ENCODE data around the gene GATA6. TPM values are rescaled to one million over a fixed set of nuclear protein-coding genes. Genes with fewer than 3 reads are reported as not detected.

The GATA6 gene
- total and polyA plus RNA-seq, 2 donors (not counting 1 experiment from before 2014, with no cell fraction given) = 1.4 to 6.3 TPM

DNA sequence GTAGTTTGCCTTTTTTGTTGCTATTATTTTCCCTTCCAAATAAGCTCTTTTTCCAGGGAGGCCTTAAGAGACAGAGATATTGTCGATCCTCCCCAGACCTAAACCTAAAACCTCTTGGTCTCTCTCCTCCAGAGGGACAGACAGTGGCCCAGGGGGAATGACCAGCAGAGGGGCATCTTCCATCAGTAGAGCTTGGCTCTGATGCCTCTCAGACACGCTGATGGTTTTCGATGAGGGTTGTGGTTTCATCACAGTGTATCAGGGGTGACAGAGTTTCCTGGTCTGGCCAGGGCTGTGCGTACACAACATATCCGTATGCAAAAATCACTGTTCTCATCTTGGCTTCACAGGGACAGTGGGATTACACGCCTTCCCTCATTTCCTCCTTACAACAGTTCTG lies 68.6 kb downstream of the GATA6 start:
- no peak overlapping the region for H3K4me2 ChIP-seq (ENCODE audit: extremely low read depth, insufficient read depth, low read length)
- TF ChIP-seq, protein P1, sequence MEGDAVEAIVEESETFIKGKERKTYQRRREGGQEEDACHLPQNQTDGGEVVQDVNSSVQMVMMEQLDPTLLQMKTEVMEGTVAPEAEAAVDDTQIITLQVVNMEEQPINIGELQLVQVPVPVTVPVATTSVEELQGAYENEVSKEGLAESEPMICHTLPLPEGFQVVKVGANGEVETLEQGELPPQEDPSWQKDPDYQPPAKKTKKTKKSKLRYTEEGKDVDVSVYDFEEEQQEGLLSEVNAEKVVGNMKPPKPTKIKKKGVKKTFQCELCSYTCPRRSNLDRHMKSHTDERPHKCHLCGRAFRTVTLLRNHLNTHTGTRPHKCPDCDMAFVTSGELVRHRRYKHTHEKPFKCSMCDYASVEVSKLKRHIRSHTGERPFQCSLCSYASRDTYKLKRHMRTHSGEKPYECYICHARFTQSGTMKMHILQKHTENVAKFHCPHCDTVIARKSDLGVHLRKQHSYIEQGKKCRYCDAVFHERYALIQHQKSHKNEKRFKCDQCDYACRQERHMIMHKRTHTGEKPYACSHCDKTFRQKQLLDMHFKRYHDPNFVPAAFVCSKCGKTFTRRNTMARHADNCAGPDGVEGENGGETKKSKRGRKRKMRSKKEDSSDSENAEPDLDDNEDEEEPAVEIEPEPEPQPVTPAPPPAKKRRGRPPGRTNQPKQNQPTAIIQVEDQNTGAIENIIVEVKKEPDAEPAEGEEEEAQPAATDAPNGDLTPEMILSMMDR (conservative IDR thresholded peaks at IDR 0.05 in 1 of 2, IDR thresholded peaks at IDR 0.05 in 1 of 2; ENCODE audit: low read depth in 1 of 2, low read length in 2 of 2) = no peak
- TF ChIP-seq EZH2 (IDR thresholded peaks at IDR 0.05; ENCODE audit: low read length, missing control alignments) = no peak

DNA sequence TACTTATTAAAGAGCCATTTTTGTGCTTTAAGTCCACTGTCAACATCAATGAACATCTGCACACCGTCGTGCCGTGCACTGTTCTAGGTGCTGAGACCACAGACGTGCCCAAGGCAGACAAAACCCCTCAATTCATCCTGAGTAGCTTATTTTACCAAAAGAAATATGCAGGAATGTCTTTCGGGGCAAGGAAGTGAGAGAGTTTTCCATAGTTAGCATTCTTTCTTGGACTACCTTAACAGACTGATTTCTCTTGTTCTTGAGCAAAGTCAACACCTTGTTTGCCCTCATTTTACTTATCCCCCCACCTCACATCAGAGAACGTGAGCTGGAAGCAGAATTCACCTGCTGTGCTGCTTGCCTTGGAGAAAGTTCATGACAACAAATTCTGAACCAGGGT lies 69.3 kb downstream of the GATA6 start:
- TF ChIP-seq, protein P1 (conservative IDR thresholded peaks at IDR 0.05 in 1 of 2, IDR thresholded peaks at IDR 0.05 in 1 of 2; ENCODE audit: low read depth in 1 of 2, low read length in 2 of 2) = no peak
- no peak for TF ChIP-seq EZH2 (IDR thresholded peaks at IDR 0.05; ENCODE audit: low read length, missing control alignments)
- no peaks in the 10 kb centered on the region for H3K79me2 ChIP-seq (ENCODE audit: control insufficient read depth, insufficient read depth, low read length)

More for the DNA sequence above, 68.6 kb downstream of the GATA6 start:
- Histone ChIP-seq H3K4me3 (replicated peaks in 1 of 4; ENCODE audit: control extremely low read depth in 1 of 4, insufficient read depth in 1 of 4, low read depth in 3 of 4, low read length in 4 of 4) (no peak overlapping the region), H3K27me3 (ENCODE audit: control insufficient read depth, insufficient read depth, low read length) (no peaks in the 10 kb centered on the region), H3K9me3 (ENCODE audit: control insufficient read depth, insufficient read depth, low read depth, low read length) (no peaks in the 10 kb centered on the region), H4K20me1 (ENCODE audit: control insufficient read depth, extremely low read depth, insufficient read depth, low read length) (no peaks in the 10 kb centered on the region), H3K9ac (ENCODE audit: insufficient read depth, low read length) (no peak overlapping the region), H3K27ac (ENCODE audit: insufficient read depth, low read length) (no peak overlapping the region), H3K36me3 (ENCODE audit: control insufficient read depth, insufficient read depth, low read length) (no peaks in the 10 kb centered on the region), H2AFZ (ENCODE audit: low read length) (no peak overlapping the region), H3K4me1 (ENCODE audit: control insufficient read depth, extremely low read depth, insufficient read depth, low read length) (no peaks in the 10 kb centered on the region), H3K79me2 (ENCODE audit: control insufficient read depth, insufficient read depth, low read length) (no peaks in the 10 kb centered on the region)
- DNase-seq (ENCODE audit: low read depth in 2 of 2) = no peak

DNA sequence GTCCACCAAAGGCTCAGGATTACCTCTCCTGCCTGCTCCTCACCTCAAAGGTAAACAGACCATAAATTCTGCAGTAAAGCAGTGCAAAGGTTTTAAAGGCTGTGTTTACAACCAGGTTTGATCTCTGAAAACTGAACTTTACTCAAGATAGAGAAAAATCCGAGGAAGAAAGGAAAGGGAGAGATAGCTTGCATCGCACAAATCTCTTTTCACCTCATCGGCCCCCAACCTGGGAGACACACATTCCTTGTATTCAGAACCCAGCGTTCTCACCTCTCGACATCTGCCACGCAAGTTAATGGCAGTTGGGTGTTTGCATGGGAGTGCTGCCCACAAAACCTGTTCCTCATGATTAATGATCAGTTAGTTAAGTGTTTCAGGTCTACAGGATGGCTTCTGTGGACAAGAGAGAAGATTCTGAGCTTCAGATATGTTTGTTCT lies 72.6 kb downstream of the GATA6 start:
- Histone ChIP-seq H3K27me3 (ENCODE audit: control insufficient read depth, insufficient read depth, low read length) (peaks cover 3% of the 10 kb centered on the region), H4K20me1 (ENCODE audit: control insufficient read depth, extremely low read depth, insufficient read depth, low read length) (no peaks in the 10 kb centered on the region), H3K9ac (ENCODE audit: insufficient read depth, low read length) (no peak overlapping the region), H3K79me2 (ENCODE audit: control insufficient read depth, insufficient read depth, low read length) (no peaks in the 10 kb centered on the region), H2AFZ (ENCODE audit: low read length) (no peak overlapping the region), H3K27ac (ENCODE audit: insufficient read depth, low read length) (no peak overlapping the region), H3K36me3 (ENCODE audit: control insufficient read depth, insufficient read depth, low read length) (no peaks in the 10 kb centered on the region), H3K4me1 (ENCODE audit: control insufficient read depth, extremely low read depth, insufficient read depth, low read length) (no peaks in the 10 kb centered on the region), H3K4me2 (ENCODE audit: extremely low read depth, insufficient read depth, low read length) (no peak overlapping the region), H3K4me3 (replicated peaks in 1 of 4; ENCODE audit: control extremely low read depth in 1 of 4, insufficient read depth in 1 of 4, low read depth in 3 of 4, low read length in 4 of 4) (no peak overlapping the region), H3K9me3 (ENCODE audit: control insufficient read depth, insufficient read depth, low read depth, low read length) (no peaks in the 10 kb centered on the region)
- TF ChIP-seq EZH2 (IDR thresholded peaks at IDR 0.05; ENCODE audit: low read length, missing control alignments) = no peak
- TF ChIP-seq, protein P1 (conservative IDR thresholded peaks at IDR 0.05 in 1 of 2, IDR thresholded peaks at IDR 0.05 in 1 of 2; ENCODE audit: low read depth in 1 of 2, low read length in 2 of 2) = no peak
- no peak for DNase-seq (ENCODE audit: low read depth in 2 of 2)

More for the DNA sequence above, 69.3 kb downstream of the GATA6 start:
- Histone ChIP-seq H3K4me1 (ENCODE audit: control insufficient read depth, extremely low read depth, insufficient read depth, low read length) (no peaks in the 10 kb centered on the region), H3K4me3 (replicated peaks in 1 of 4; ENCODE audit: control extremely low read depth in 1 of 4, insufficient read depth in 1 of 4, low read depth in 3 of 4, low read length in 4 of 4) (no peak overlapping the region), H3K9me3 (ENCODE audit: control insufficient read depth, insufficient read depth, low read depth, low read length) (no peaks in the 10 kb centered on the region), H3K4me2 (ENCODE audit: extremely low read depth, insufficient read depth, low read length) (no peak overlapping the region), H3K27me3 (ENCODE audit: control insufficient read depth, insufficient read depth, low read length) (no peaks in the 10 kb centered on the region), H3K9ac (ENCODE audit: insufficient read depth, low read length) (no peak overlapping the region), H2AFZ (ENCODE audit: low read length) (no peak overlapping the region), H4K20me1 (ENCODE audit: control insufficient read depth, extremely low read depth, insufficient read depth, low read length) (no peaks in the 10 kb centered on the region), H3K27ac (ENCODE audit: insufficient read depth, low read length) (no peak overlapping the region), H3K36me3 (ENCODE audit: control insufficient read depth, insufficient read depth, low read length) (no peaks in the 10 kb centered on the region)
- DNase-seq (ENCODE audit: low read depth in 2 of 2) = no peak
